Peyer's patch (tissue), 4 donors: ENCODE results near the gene SRM.

Source experiments
- POLR2A ChIP-seq, 2 donors: fragments of 450-650 bp; IDR thresholded peaks; one replicate each; pipeline ENCODE4 v1.5.1; 2017; ENCODE audit warnings: antibody characterized with exemption in 2 of 2, mild to moderate bottlenecking in 2 of 2, moderate library complexity in 2 of 2
- TF ChIP-seq, protein P1 (sequence below), 6 experiments: fragments of 450-650 bp in 4 of 6; fragments of 200-600 bp in 2 of 6; sonication (generic) in 1 of 6; IDR thresholded peaks; one replicate each; pipeline ENCODE4 v1.5.1; 2017 to 2019; ENCODE audit warnings: antibody characterized with exemption in 6 of 6, mild to moderate bottlenecking in 3 of 6, moderate library complexity in 1 of 6

DNA sequence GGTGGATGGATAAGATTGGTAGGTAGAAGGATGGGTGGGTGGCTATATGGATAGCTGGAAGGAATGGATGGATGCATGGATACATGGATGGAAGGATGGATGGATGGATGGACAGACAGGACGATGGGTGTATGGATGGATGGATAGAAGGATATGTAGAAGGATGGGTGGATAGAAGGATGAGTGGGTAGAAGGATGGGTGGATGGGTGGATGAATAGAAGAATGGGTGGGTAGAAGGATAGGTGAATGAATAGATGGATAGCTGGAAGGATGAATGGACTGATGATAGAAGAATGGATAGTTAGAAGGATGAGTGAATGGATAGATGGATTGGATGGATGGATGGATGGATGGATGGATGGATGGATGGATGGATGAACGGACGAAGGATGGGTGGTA, 17.8 kb downstream of the SRM start:
- TF ChIP-seq POLR2A (IDR thresholded peaks at IDR 0.05), result no peak
- TF ChIP-seq, protein P1, sequence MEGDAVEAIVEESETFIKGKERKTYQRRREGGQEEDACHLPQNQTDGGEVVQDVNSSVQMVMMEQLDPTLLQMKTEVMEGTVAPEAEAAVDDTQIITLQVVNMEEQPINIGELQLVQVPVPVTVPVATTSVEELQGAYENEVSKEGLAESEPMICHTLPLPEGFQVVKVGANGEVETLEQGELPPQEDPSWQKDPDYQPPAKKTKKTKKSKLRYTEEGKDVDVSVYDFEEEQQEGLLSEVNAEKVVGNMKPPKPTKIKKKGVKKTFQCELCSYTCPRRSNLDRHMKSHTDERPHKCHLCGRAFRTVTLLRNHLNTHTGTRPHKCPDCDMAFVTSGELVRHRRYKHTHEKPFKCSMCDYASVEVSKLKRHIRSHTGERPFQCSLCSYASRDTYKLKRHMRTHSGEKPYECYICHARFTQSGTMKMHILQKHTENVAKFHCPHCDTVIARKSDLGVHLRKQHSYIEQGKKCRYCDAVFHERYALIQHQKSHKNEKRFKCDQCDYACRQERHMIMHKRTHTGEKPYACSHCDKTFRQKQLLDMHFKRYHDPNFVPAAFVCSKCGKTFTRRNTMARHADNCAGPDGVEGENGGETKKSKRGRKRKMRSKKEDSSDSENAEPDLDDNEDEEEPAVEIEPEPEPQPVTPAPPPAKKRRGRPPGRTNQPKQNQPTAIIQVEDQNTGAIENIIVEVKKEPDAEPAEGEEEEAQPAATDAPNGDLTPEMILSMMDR (IDR thresholded peaks at IDR 0.05), result no peak
